Karpas-422 (cell line): ENCODE results near the gene FTH1. TPM values are rescaled to one million over a fixed set of nuclear protein-coding genes. Genes with fewer than 3 reads are reported as not detected.
"Not testable (repeated sequence)": the region's sequence is repeated elsewhere in the genome, so short reads cannot be mapped to it uniquely, and the experiment has no call there.

Experiments used
- DNase-seq: peaks from one replicate; pipeline ENCODE4 v3.0.0-alpha.2; 2015
- H2AFZ ChIP-seq: fragments of 200-600 bp; sonication (generic); 2 replicates; pipeline ENCODE4 v1.6.1; 2014; ENCODE audit warnings: antibody characterized with exemption, low read length, mixed read lengths
- H3K27ac ChIP-seq: fragments of 200-600 bp; sonication (generic); 2 replicates; pipeline ENCODE4 v1.5.1; 2014; ENCODE audit warnings: mild to moderate bottlenecking, low read length, moderate library complexity
- H3K27me3 ChIP-seq: fragments of 200-600 bp; sonication (generic); 2 replicates; pipeline ENCODE4 v1.6.1; 2014; ENCODE audit warnings: low read length, mixed read lengths
- H3K36me3 ChIP-seq: fragments of 200-600 bp; sonication (generic); 2 replicates; pipeline ENCODE4 v1.6.1; 2014; ENCODE audit warnings: low read length, mixed read lengths; ENCODE audit not compliant: insufficient read depth
- H3K4me1 ChIP-seq: fragments of 200-600 bp; sonication (generic); 2 replicates; pipeline ENCODE4 v1.6.1; 2014; ENCODE audit warnings: mild to moderate bottlenecking, low read length, mixed read lengths
- H3K4me2 ChIP-seq: fragments of 200-600 bp; sonication (generic); 2 replicates; pipeline ENCODE4 v1.6.1; 2014; ENCODE audit warnings: low read length, low read depth, mild to moderate bottlenecking; ENCODE audit not compliant: poor library complexity, severe bottlenecking
- H3K4me3 ChIP-seq: fragments of 200-600 bp; sonication (generic); 2 replicates; pipeline ENCODE4 v1.5.1; 2014; ENCODE audit warnings: mild to moderate bottlenecking, antibody characterized with exemption, low read length, mixed read lengths
- H3K79me2 ChIP-seq: fragments of 200-600 bp; sonication (generic); 2 replicates; pipeline ENCODE4 v1.6.1; 2014; ENCODE audit warnings: mild to moderate bottlenecking, low read length, mixed read lengths
- H3K9ac ChIP-seq: fragments of 200-600 bp; sonication (generic); 2 replicates; pipeline ENCODE4 v1.6.0; 2014; ENCODE audit warnings: low read length
- H3K9me2 ChIP-seq: fragments of 200-600 bp; sonication (generic), shearing (Covaris generic); replicated peaks from 2 replicates; pipeline ENCODE4 v1.6.0; 2014; ENCODE audit warnings: mild to moderate bottlenecking, low read length, moderate library complexity; ENCODE audit not compliant: insufficient read depth
- H3K9me3 ChIP-seq: fragments of 300-700, 200-600 bp; sonication (generic); 2 replicates; pipeline ENCODE4 v1.6.1; 2014; ENCODE audit warnings: low read length, mixed read lengths
- H4K20me1 ChIP-seq: fragments of 200-600 bp; sonication (generic); 2 replicates; pipeline ENCODE4 v1.6.1; 2014; ENCODE audit warnings: mild to moderate bottlenecking, antibody characterized with exemption, low read length, low read depth; ENCODE audit not compliant: insufficient read depth
- total RNA-seq: library from RNA; depleted of rRNA; stranded (reverse); fragments of >200 nt; shearing (Covaris generic); gene quantifications from 2 replicates; pipeline ENCODE4 v1.2.3, GENCODE V29; 2014; ENCODE audit warnings: low replicate concordance

FTH1 gene
- total RNA-seq, 1 experiment from 2014 or later, result 392 TPM

DNA sequence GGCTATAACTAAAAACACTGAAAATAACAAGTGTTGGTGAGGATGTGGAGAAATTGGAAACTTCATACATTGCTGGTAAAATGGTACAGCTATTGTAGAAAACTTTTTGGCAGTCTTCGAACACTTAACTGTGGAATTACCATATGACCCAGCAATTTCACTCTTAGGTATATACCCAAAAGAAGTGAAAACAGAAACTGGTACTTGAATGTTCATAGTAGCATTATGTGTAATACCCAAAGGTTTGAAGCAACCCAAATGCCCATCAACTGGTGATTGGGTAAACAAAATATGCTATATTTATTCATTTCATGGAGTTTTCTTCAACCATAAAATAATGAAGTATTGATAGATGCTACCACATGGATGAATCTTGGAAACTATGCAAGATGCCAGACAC lies 40.8 kb upstream of the FTH1 start:
- no peaks in the 10 kb centered on the region for H3K27me3 ChIP-seq
- H3K9ac ChIP-seq, result no peak overlapping the region
- no peaks in the 10 kb centered on the region for H3K4me1 ChIP-seq
- no peak overlapping the region for H3K27ac ChIP-seq
- DNase-seq, result no peak
- no peaks in the 10 kb centered on the region for H3K9me2 ChIP-seq
- no peaks in the 10 kb centered on the region for H4K20me1 ChIP-seq
- no peaks in the 10 kb centered on the region for H3K36me3 ChIP-seq
- H3K4me3 ChIP-seq, result no peak overlapping the region
- no peaks in the 10 kb centered on the region for H3K9me3 ChIP-seq
- H3K4me2 ChIP-seq, result no peak overlapping the region
- H2AFZ ChIP-seq, result no peak overlapping the region
- H3K79me2 ChIP-seq, result no peaks in the 10 kb centered on the region

DNA sequence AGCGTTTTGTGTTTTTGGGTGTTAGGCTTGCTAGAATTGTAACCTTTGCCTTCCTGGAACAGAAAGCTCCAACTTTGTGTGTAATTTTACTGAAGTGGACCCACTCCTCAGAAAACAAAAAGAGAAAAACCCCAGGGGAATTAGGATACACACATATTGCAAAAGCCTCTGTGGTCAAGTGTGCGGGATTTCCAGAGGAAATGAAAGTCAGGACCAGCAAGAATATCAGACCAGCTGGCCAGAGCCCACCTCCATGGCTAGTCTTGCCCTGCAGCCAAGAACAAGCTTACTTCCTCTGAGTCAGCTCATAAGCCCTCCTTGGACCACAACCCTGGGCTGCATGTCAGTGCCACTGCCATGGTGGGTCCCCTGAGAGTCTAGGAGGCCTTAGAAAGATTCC lies 37.0 kb upstream of the FTH1 start:
- no peaks in the 10 kb centered on the region for H3K79me2 ChIP-seq
- no peaks in the 10 kb centered on the region for H3K9me3 ChIP-seq
- H3K27ac ChIP-seq, result no peak overlapping the region
- no peaks in the 10 kb centered on the region for H3K9me2 ChIP-seq
- H2AFZ ChIP-seq, result no peak overlapping the region
- DNase-seq, result no peak
- H4K20me1 ChIP-seq, result no peaks in the 10 kb centered on the region
- H3K36me3 ChIP-seq, result no peaks in the 10 kb centered on the region
- no peak overlapping the region for H3K4me3 ChIP-seq
- H3K27me3 ChIP-seq, result no peaks in the 10 kb centered on the region
- no peaks in the 10 kb centered on the region for H3K4me1 ChIP-seq
- H3K9ac ChIP-seq, result no peak overlapping the region
- no peak overlapping the region for H3K4me2 ChIP-seq

- H3K4me3 ChIP-seq, H3K9me2 ChIP-seq, H3K36me3 ChIP-seq, H3K27me3 ChIP-seq, H4K20me1 ChIP-seq, H3K27ac ChIP-seq, H2AFZ ChIP-seq, H3K4me1 ChIP-seq, H3K79me2 ChIP-seq, H3K9me3 ChIP-seq, DNase-seq, H3K4me2 ChIP-seq, H3K9ac ChIP-seq: not testable (repeated sequence)
Measured at GRCh38 chr11:62002283-62002682, 34.8 kb upstream of the FTH1 start.

- no peaks in the 10 kb centered on the region for H3K79me2 ChIP-seq
- no peaks in the 10 kb centered on the region for H3K9me2 ChIP-seq
- H3K4me3 ChIP-seq, result no peak overlapping the region
- no peaks in the 10 kb centered on the region for H3K27me3 ChIP-seq
- H3K4me2 ChIP-seq, result no peak overlapping the region
- H3K9me3 ChIP-seq, result no peaks in the 10 kb centered on the region
- no peak overlapping the region for H2AFZ ChIP-seq
- H3K4me1 ChIP-seq, result no peaks in the 10 kb centered on the region
- no peak overlapping the region for H3K9ac ChIP-seq
- no peak overlapping the region for H3K27ac ChIP-seq
- H3K36me3 ChIP-seq, result no peaks in the 10 kb centered on the region
- H4K20me1 ChIP-seq, result no peaks in the 10 kb centered on the region
- DNase-seq, result no peak
Measured at GRCh38 chr11:62001450-62002191, 34.2 kb upstream of the FTH1 start.

- no peak for DNase-seq
- no peaks in the 10 kb centered on the region for H3K79me2 ChIP-seq
- H3K27ac ChIP-seq, result no peak overlapping the region
- no peak overlapping the region for H3K4me2 ChIP-seq
- H3K9ac ChIP-seq, result no peak overlapping the region
- no peaks in the 10 kb centered on the region for H3K27me3 ChIP-seq
- H3K4me1 ChIP-seq, result no peaks in the 10 kb centered on the region
- no peak overlapping the region for H2AFZ ChIP-seq
- H3K4me3 ChIP-seq, result no peak overlapping the region
- H4K20me1 ChIP-seq, result no peaks in the 10 kb centered on the region
- H3K9me2 ChIP-seq, result no peaks in the 10 kb centered on the region
- H3K36me3 ChIP-seq, result no peaks in the 10 kb centered on the region
- no peaks in the 10 kb centered on the region for H3K9me3 ChIP-seq
Measured at GRCh38 chr11:62000539-62001446, 33.4 kb upstream of the FTH1 start.

GRCh38 chr11:61999141-61999975 lies 31.9 kb upstream of the FTH1 start:
- no peaks in the 10 kb centered on the region for H3K9me2 ChIP-seq
- no peak overlapping the region for H2AFZ ChIP-seq
- H3K4me2 ChIP-seq, result no peak overlapping the region
- no peak for DNase-seq
- H3K4me3 ChIP-seq, result no peak overlapping the region
- H3K4me1 ChIP-seq, result no peaks in the 10 kb centered on the region
- H3K9me3 ChIP-seq, result no peaks in the 10 kb centered on the region
- no peaks in the 10 kb centered on the region for H3K79me2 ChIP-seq
- H3K27me3 ChIP-seq, result no peaks in the 10 kb centered on the region
- H3K27ac ChIP-seq, result no peak overlapping the region
- H4K20me1 ChIP-seq, result no peaks in the 10 kb centered on the region
- no peak overlapping the region for H3K9ac ChIP-seq
- H3K36me3 ChIP-seq, result no peaks in the 10 kb centered on the region

GRCh38 chr11:61996933-61997332 lies 29.5 kb upstream of the FTH1 start:
- Histone ChIP-seq H3K79me2 (no peaks in the 10 kb centered on the region), H3K27me3 (no peaks in the 10 kb centered on the region), H3K9ac (no peak overlapping the region)

GRCh38 chr11:61994981-61995380 lies 27.5 kb upstream of the FTH1 start:
- H3K79me2 ChIP-seq, result no peaks in the 10 kb centered on the region
- H3K36me3 ChIP-seq, result no peaks in the 10 kb centered on the region
- no peaks in the 10 kb centered on the region for H3K9me2 ChIP-seq
- no peak overlapping the region for H3K9ac ChIP-seq
- H2AFZ ChIP-seq, result no peak overlapping the region
- no peaks in the 10 kb centered on the region for H4K20me1 ChIP-seq
- H3K27ac ChIP-seq, result no peak overlapping the region
- no peaks in the 10 kb centered on the region for H3K9me3 ChIP-seq
- H3K27me3 ChIP-seq, result no peaks in the 10 kb centered on the region
- H3K4me2 ChIP-seq, result no peak overlapping the region
- peaks cover 7% of the 10 kb centered on the region for H3K4me1 ChIP-seq
- no peak overlapping the region for H3K4me3 ChIP-seq
- no peak for DNase-seq

More at GRCh38 chr11:61996933-61997332, 29.5 kb upstream of the FTH1 start:
- Histone ChIP-seq H3K9me2 (no peaks in the 10 kb centered on the region), H4K20me1 (no peaks in the 10 kb centered on the region), H3K4me3 (no peak overlapping the region), H3K27ac (no peak overlapping the region), H3K36me3 (no peaks in the 10 kb centered on the region), H3K4me1 (no peaks in the 10 kb centered on the region), H3K4me2 (no peak overlapping the region), H2AFZ (no peak overlapping the region), H3K9me3 (no peaks in the 10 kb centered on the region)
- DNase-seq, result no peak
